Lung (tissue), 12 donors: ENCODE results near the gene SPPL2B. TPM values are rescaled to one million over a fixed set of nuclear protein-coding genes. Genes with fewer than 3 reads are reported as not detected.

Experiments
- ATAC-seq: fragments of 200-7000 bp; cut with Tn5 transposase; one replicate; pipeline ENCODE4 v1.9.1; 2020; ENCODE audit warnings: moderate number of reproducible peaks; ENCODE audit not compliant: insufficient read depth, low FRiP score
- DNase-seq, 3 donors: peaks; one replicate each; pipeline ENCODE4 v3.0.0-alpha.2; 2013 to 2017
- H3K27ac ChIP-seq, 2 donors: one replicate each; pipeline ENCODE4 v1.5.1; 2013; ENCODE audit warnings: mild to moderate bottlenecking in 2 of 2, moderate library complexity in 2 of 2, control low read depth in 1 of 2, inconsistent platforms in 1 of 2, low read depth in 1 of 2, low read length in 1 of 2
- H3K27me3 ChIP-seq, 3 donors: one replicate each; pipeline ENCODE4 v1.5.1; 2013; ENCODE audit warnings: low read length in 2 of 3; ENCODE audit not compliant: control insufficient read depth in 3 of 3, insufficient read depth in 3 of 3
- H3K36me3 ChIP-seq, 4 donors: one replicate each; pipeline ENCODE4 v1.5.1; 2013; ENCODE audit warnings: low read length in 4 of 4, mild to moderate bottlenecking in 1 of 4, moderate library complexity in 1 of 4; ENCODE audit not compliant: control insufficient read depth in 4 of 4, insufficient read depth in 4 of 4
- H3K4me1 ChIP-seq, 5 donors: one replicate each; pipeline ENCODE4 v1.5.1; 2013; ENCODE audit warnings: low read length in 5 of 5, mild to moderate bottlenecking in 2 of 5, moderate library complexity in 1 of 5; ENCODE audit not compliant: control insufficient read depth in 5 of 5, insufficient read depth in 5 of 5
- H3K4me3 ChIP-seq: one replicate; pipeline ENCODE4 v1.5.1; 2013; ENCODE audit warnings: mild to moderate bottlenecking, control low read depth, moderate library complexity
- H3K9ac ChIP-seq, 2 donors: one replicate each; pipeline ENCODE4 v1.5.1; 2013; ENCODE audit warnings: low read length in 2 of 2, control low read depth in 1 of 2; ENCODE audit not compliant: insufficient read depth in 1 of 2
- H3K9me3 ChIP-seq, 4 donors: one replicate each; pipeline ENCODE4 v1.5.1; 2013; ENCODE audit warnings: low read length in 3 of 4, mild to moderate bottlenecking in 1 of 4, moderate library complexity in 1 of 4; ENCODE audit not compliant: control insufficient read depth in 4 of 4, insufficient read depth in 3 of 4
- WGBS, 2 donors: extraction: QIAGEN DNeasy Blood & Tissue Kit; methylation state at CpG; one replicate each; pipeline ENCODE4 v1.1.7; 2013; 5-methylcytosine and 5-hydroxymethylcytosine counted together
- polyA plus RNA-seq, 2 donors: library from polyadenylated mRNA; stranded (reverse); fragments of 200-250 nt; gene quantifications; one replicate each; pipeline ENCODE4 v1.2.1, GENCODE V29; 2013
- total RNA-seq, 2 donors: library from RNA; depleted of rRNA in 1 of 2; stranded (reverse); fragments of >200 nt in 1 of 2; gene quantifications; one replicate each; pipeline ENCODE4 v1.2.1, GENCODE V29; 2014 to 2021
- TF ChIP-seq, protein P1 (sequence below): IDR thresholded peaks from 2 replicates; pipeline ENCODE4 v1.5.1; 2012; ENCODE audit warnings: mild to moderate bottlenecking; ENCODE audit errors: control extremely low read depth, extremely low read depth
- donor health status: control.
- donor health status: control.
- donor health status: Bipolar disorder and iron deficiency.
- donor health status: healthy.
- donor health status: DM: yes; HTN: yes; CAD: no.

The SPPL2B gene
- total and polyA plus RNA-seq, 4 donors, result 34.4 to 86.1 (median 48.8) TPM

DNA sequence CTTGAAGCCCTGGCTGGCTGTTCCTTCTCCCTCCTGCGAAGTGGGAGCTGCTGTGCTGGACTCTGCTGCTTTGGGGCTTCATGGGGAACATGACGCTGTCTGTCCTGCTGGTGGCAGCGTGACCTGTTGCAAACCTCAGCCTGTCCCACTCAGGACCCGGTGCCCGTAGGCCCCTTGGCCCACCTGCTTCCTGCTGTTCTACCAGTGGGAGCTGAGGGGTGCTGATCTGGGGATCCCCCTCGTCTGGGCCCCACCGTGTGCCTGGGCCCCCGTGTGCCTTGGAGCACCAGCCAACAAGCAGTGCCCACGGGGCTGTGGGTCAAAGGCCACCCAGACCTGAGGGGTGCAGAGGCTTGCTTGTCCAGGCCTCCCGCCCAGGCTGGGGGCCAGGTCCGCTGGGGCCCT, 5.3 kb downstream of the SPPL2B start:
- WGBS, 2 donors, result 49 to 67% methylated on average over 11 of the region's 11 CpGs
- no peak for ATAC-seq
- Histone ChIP-seq H3K36me3 (peaks cover 0 to 7% (median 4%) of the 10 kb centered on the region in 4 donors), H3K4me3 (no peak overlapping the region), H3K9me3 (no peaks in the 10 kb centered on the region), H3K4me1 (peaks cover 0 to 28% (median 13%) of the 10 kb centered on the region in 5 donors), H3K9ac (no peak overlapping the region), H3K27ac (no peak overlapping the region), H3K27me3 (no peaks in the 10 kb centered on the region)
- TF ChIP-seq, protein P1, sequence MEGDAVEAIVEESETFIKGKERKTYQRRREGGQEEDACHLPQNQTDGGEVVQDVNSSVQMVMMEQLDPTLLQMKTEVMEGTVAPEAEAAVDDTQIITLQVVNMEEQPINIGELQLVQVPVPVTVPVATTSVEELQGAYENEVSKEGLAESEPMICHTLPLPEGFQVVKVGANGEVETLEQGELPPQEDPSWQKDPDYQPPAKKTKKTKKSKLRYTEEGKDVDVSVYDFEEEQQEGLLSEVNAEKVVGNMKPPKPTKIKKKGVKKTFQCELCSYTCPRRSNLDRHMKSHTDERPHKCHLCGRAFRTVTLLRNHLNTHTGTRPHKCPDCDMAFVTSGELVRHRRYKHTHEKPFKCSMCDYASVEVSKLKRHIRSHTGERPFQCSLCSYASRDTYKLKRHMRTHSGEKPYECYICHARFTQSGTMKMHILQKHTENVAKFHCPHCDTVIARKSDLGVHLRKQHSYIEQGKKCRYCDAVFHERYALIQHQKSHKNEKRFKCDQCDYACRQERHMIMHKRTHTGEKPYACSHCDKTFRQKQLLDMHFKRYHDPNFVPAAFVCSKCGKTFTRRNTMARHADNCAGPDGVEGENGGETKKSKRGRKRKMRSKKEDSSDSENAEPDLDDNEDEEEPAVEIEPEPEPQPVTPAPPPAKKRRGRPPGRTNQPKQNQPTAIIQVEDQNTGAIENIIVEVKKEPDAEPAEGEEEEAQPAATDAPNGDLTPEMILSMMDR, result no peak
- DNase-seq, result no peak

DNA sequence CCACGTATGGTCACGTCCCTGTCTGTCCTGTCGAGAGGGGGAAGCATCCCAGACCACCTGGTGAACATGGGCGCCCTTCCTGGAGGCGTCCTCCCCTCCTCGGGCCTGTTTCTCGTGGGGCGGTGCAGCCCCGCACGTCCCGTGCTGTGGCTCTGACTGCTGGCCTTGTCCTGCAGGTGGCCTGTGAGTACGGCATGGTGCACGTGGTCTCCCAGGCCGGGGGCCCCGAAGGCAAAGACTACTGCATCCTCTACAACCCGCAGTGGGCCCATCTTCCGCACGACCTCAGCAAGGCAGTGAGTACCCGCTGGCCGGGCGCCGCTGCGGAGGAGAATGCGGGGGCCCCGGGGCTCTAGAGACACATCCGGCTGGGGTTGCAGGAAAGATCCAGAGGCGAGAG, 5.9 kb downstream of the SPPL2B start:
- Histone ChIP-seq H3K27me3 (no peaks in the 10 kb centered on the region), H3K9me3 (no peaks in the 10 kb centered on the region), H3K36me3 (peaks cover 0 to 11% (median 5%) of the 10 kb centered on the region in 4 donors), H3K9ac (no peak overlapping the region), H3K27ac (no peak overlapping the region), H3K4me1 (peaks cover 0 to 24% (median 12%) of the 10 kb centered on the region in 5 donors), H3K4me3 (no peak overlapping the region)
- DNase-seq, result no peak
- no peak for ATAC-seq
- TF ChIP-seq, protein P1, result no peak
- 95% methylated on average over 27 of the region's 27 CpGs for WGBS, 2 donors

DNA sequence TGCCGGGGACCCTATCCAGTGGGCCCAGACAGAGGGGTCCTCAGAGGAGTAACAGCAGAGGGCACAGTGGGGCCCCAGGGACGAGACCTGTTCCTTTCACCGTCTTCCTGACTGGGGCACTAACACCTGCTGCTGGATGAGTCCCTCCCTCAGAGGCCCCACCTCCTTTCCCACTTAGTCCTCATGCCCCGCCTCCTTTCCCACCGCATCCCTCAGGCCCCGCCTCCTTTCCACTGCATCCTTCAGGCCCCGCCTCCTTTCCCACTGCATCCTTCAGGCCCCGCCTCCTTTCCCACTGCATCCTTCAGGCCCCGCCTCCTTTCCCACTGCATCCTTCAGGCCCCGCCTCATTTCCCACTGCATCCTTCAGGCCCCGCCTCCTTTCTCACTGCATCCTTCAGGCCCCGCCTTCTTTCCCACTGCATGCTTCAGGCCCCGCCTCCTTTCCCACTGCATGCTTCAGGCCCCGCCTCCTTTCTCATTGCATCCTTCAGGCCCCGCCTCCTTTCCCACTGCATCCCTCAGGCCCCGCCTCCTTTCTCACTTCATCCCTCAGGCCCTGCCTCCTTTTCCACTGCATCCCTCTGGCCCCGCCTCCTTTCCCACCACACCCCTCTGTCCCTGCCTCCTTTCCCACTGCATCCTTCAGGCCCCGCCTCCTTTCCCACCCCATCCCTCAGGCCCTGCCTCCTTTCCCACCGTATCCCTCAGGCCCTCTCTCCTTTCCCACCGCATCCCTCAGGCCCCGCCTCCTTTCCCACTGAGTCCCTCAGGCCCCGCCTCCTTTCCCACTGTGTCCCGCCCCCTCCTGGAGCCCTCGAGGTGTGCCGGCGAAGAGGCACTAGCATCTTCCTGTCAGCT, 6.7 kb downstream of the SPPL2B start:
- no peaks in the 10 kb centered on the region for H3K9me3 ChIP-seq
- no peak overlapping the region for H3K9ac ChIP-seq
- ATAC-seq (no peak), DNase-seq (no peak)
- TF ChIP-seq, protein P1, result no peak
- peaks cover 0 to 18% (median 5%) of the 10 kb centered on the region in 4 donors for H3K36me3 ChIP-seq
- H3K27me3 ChIP-seq, result no peaks in the 10 kb centered on the region
- peaks cover 0 to 20% (median 10%) of the 10 kb centered on the region in 5 donors for H3K4me1 ChIP-seq
- WGBS, 2 donors, result 93 to 97% methylated on average over 25 to 26 of the region's 26 CpGs
- no peak overlapping the region for H3K4me3 ChIP-seq
- H3K27ac ChIP-seq, result no peak overlapping the region
